MM.1S (cell line): ENCODE results near the gene IL1RAPL2.

Source experiments
- DNase-seq: peaks from one replicate; pipeline ENCODE4 v3.0.0-alpha.2; 2015
- H2AFZ ChIP-seq: fragments of 300-600 bp; sonication (generic); 2 replicates; pipeline ENCODE4 v1.6.0; 2016; ENCODE audit warnings: antibody characterized with exemption, low read length
- H3F3A ChIP-seq: fragments of 300-600 bp; sonication (generic); 2 replicates; pipeline ENCODE4 v1.6.1; 2016; ENCODE audit warnings: mild to moderate bottlenecking, antibody characterized with exemption, low read length, moderate library complexity, mixed read lengths; ENCODE audit not compliant: insufficient read depth
- H3K27ac ChIP-seq: fragments of 300-600 bp; sonication (generic); 2 replicates; pipeline ENCODE4 v1.5.1; 2016; ENCODE audit warnings: mild to moderate bottlenecking, low read length
- H3K27me3 ChIP-seq: fragments of 300-600 bp; sonication (generic); replicated peaks from 2 replicates; pipeline ENCODE4 v1.6.0; 2016; ENCODE audit warnings: low read length; ENCODE audit not compliant: insufficient read depth
- H3K36me3 ChIP-seq: fragments of 300-600 bp; sonication (generic); replicated peaks from 2 replicates; pipeline ENCODE4 v1.6.1; 2016; ENCODE audit warnings: mild to moderate bottlenecking, low read length, mixed read lengths; ENCODE audit not compliant: insufficient read depth
- H3K4me1 ChIP-seq: fragments of 300-600 bp; sonication (generic); 2 replicates; pipeline ENCODE4 v1.6.1; 2016; ENCODE audit warnings: low read length, mixed read lengths
- H3K4me2 ChIP-seq: fragments of 300-600 bp; sonication (generic); 2 replicates; pipeline ENCODE4 v1.6.0; 2016; ENCODE audit warnings: low read depth, low read length
- H3K4me3 ChIP-seq: fragments of 300-600 bp; sonication (generic); 2 replicates; pipeline ENCODE4 v1.5.1; 2016; ENCODE audit warnings: low read length, mixed read lengths
- H3K79me2 ChIP-seq: fragments of 300-600 bp; sonication (generic); 2 replicates; pipeline ENCODE4 v1.6.1; 2016; ENCODE audit warnings: mixed run types, low read length, mixed read lengths
- H3K9ac ChIP-seq: fragments of 300-600 bp; sonication (generic); 2 replicates; pipeline ENCODE4 v1.6.1; 2016; ENCODE audit warnings: low read length, mixed read lengths
- H3K9me2 ChIP-seq: fragments of 300-600 bp; sonication (generic); replicated peaks from 2 replicates; pipeline ENCODE4 v1.6.1; 2016; ENCODE audit warnings: mild to moderate bottlenecking, low read length, mixed read lengths; ENCODE audit not compliant: insufficient read depth
- H3K9me3 ChIP-seq: fragments of 300-600 bp; sonication (generic); replicated peaks from 2 replicates; pipeline ENCODE4 v1.6.1; 2016; ENCODE audit warnings: mild to moderate bottlenecking, low read length, mixed read lengths; ENCODE audit not compliant: insufficient read depth
- H4K20me1 ChIP-seq: fragments of 300-600 bp; sonication (generic); 2 replicates; pipeline ENCODE4 v1.6.1; 2016; ENCODE audit warnings: mild to moderate bottlenecking, low read length, moderate library complexity, mixed read lengths; ENCODE audit not compliant: insufficient read depth
- CTCF ChIP-seq: fragments of 300-600 bp; sonication (generic); IDR thresholded peaks from 2 replicates; pipeline ENCODE4 v1.5.1; 2016; ENCODE audit warnings: antibody characterized with exemption, low read length, mixed read lengths
- EZH2 ChIP-seq: fragments of 300-600 bp; sonication (generic); optimal IDR thresholded peaks from 2 replicates; pipeline ENCODE3; 2017; ENCODE audit warnings: low read depth, mild to moderate bottlenecking, antibody characterized with exemption, low read length, mixed read lengths
- EZH2phosphoT487 ChIP-seq: fragments of 300-600 bp; sonication (generic); IDR thresholded peaks from 2 replicates; pipeline ENCODE4 v1.6.1; 2018; ENCODE audit warnings: antibody characterized with exemption, low read length

IL1RAPL2 gene

DNA sequence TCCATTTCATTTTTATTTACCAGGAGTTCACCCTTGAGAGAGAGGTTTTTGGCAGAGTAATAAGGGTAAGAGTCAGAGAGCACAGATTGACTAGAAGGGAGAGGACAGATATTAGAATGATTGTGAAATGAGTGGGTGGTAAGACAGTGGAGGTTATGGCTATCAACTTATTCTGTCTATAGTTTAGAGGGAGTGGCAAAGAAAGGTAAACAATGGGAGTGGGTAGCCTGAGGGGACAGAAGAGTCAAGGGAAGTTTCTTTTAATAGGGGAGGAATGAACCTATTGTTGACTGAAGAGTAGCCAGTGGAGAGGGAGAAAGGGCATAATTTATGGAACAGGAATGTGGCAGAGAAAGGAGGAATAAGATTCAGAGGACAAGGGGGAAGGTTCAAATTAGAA lies 1069.8 kb downstream of the IL1RAPL2 start:
- no peak for TF ChIP-seq EZH2phosphoT487
- no peak for TF ChIP-seq CTCF
- no peak for TF ChIP-seq EZH2
- Histone ChIP-seq H3K4me2 (no peak overlapping the region), H3K27ac (no peak overlapping the region)

GRCh38 chrX:105636667-105637066 lies 1070.7 kb downstream of the IL1RAPL2 start:
- no peak for DNase-seq
- Histone ChIP-seq H3K27ac (no peak overlapping the region), H3K4me2 (no peak overlapping the region)

More for the DNA sequence above, 1069.8 kb downstream of the IL1RAPL2 start:
- Histone ChIP-seq H3K9ac (no peak overlapping the region), H3K9me3 (no peaks in the 10 kb centered on the region), H3K9me2 (no peaks in the 10 kb centered on the region), H4K20me1 (no peaks in the 10 kb centered on the region), H3K79me2 (no peaks in the 10 kb centered on the region), H2AFZ (no peak overlapping the region), H3K4me3 (no peak overlapping the region), H3K27me3 (no peaks in the 10 kb centered on the region), H3K36me3 (no peaks in the 10 kb centered on the region), H3F3A (no peaks in the 10 kb centered on the region), H3K4me1 (no peaks in the 10 kb centered on the region)
- no peak for DNase-seq

GRCh38 chrX:105645667-105646357 lies 1079.8 kb downstream of the IL1RAPL2 start:
- DNase-seq = no peak
- Histone ChIP-seq H3K4me1 (no peaks in the 10 kb centered on the region), H3K4me2 (no peak overlapping the region), H3K36me3 (no peaks in the 10 kb centered on the region), H3K9me3 (no peaks in the 10 kb centered on the region), H4K20me1 (no peaks in the 10 kb centered on the region), H3K27me3 (no peaks in the 10 kb centered on the region), H2AFZ (no peak overlapping the region), H3K9ac (no peak overlapping the region), H3K79me2 (no peaks in the 10 kb centered on the region), H3K27ac (no peak overlapping the region), H3F3A (no peaks in the 10 kb centered on the region), H3K4me3 (no peak overlapping the region), H3K9me2 (no peaks in the 10 kb centered on the region)
- TF ChIP-seq CTCF (no peak), EZH2 (no peak), EZH2phosphoT487 (no peak)

More at GRCh38 chrX:105636667-105637066, 1070.7 kb downstream of the IL1RAPL2 start:
- no peaks in the 10 kb centered on the region for H3K27me3 ChIP-seq
- no peak overlapping the region for H2AFZ ChIP-seq
- no peaks in the 10 kb centered on the region for H3K36me3 ChIP-seq
- H3K4me1 ChIP-seq = no peaks in the 10 kb centered on the region
- TF ChIP-seq CTCF (no peak), EZH2 (no peak), EZH2phosphoT487 (no peak)
- no peaks in the 10 kb centered on the region for H4K20me1 ChIP-seq
- H3K9ac ChIP-seq = no peak overlapping the region
- H3K4me3 ChIP-seq = no peak overlapping the region
- H3K9me2 ChIP-seq = no peaks in the 10 kb centered on the region
- no peaks in the 10 kb centered on the region for H3K79me2 ChIP-seq
- H3F3A ChIP-seq = no peaks in the 10 kb centered on the region
- no peaks in the 10 kb centered on the region for H3K9me3 ChIP-seq
